ENCODE data around the gene TENM3.
"Not testable (repeated sequence)": the region's sequence is repeated elsewhere in the genome, so short reads cannot be mapped to it uniquely, and the experiment has no call there.

Gene TENM3

DNA sequence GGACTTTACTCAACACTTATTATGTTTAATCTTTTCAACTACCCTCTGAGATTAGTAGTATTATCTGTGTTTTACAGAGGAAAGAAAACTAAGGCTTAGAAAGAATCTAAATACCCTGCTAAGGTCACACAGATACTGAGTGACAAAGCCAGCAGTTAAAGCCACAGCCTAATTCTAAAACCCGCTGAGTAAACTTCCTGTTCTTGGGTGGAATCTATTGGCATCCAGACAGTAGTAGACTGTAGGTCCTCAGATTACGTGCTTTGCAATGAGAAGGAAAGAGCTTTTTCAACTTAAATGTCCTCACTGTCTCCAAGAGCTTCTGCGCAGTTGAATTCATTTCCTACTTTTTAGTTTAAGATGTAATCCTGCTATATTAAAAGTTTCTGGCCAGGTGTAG lies 126.0 kb downstream of the TENM3 start:
- H3K4me1 ChIP-seq (ENCODE audit: control insufficient read depth, insufficient read depth, low read length): peaks cover 17% of the 10 kb centered on the region
- H3K9me3 ChIP-seq (ENCODE audit: control insufficient read depth, insufficient read depth, low read length): no peaks in the 10 kb centered on the region
- H3K27ac ChIP-seq (ENCODE audit: low read depth, low read length): no peak overlapping the region
- H3K36me3 ChIP-seq (ENCODE audit: control insufficient read depth, insufficient read depth, low read length): no peaks in the 10 kb centered on the region
- H3K9ac ChIP-seq (ENCODE audit: low read depth, low read length): no peak overlapping the region
- H3K27me3 ChIP-seq (ENCODE audit: control insufficient read depth, insufficient read depth, low read length): no peaks in the 10 kb centered on the region
- H3K4me3 ChIP-seq (ENCODE audit: low read depth, low read length): no peak overlapping the region

DNA sequence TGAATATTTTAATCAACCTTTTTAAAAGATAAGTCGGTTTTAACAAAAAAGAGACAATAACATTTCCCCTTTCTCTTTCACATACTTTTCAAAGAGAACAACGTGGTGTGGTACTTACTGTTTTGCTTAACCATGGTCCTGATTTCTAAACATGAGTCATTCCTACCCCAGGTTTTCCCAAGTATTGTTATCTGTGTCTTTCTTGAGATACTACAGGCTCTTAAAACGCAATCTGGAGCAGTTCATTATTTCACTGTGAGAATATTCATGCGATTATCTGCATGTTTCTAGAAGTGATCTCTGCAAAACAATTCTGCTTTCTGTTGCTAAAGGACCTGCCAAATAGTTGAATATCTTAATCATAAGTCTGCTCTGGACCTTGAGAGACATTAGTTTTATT lies 127.3 kb downstream of the TENM3 start:
- Histone ChIP-seq H3K27me3 (ENCODE audit: control insufficient read depth, insufficient read depth, low read length) (no peaks in the 10 kb centered on the region), H3K9ac (ENCODE audit: low read depth, low read length) (no peak overlapping the region), H3K27ac (ENCODE audit: low read depth, low read length) (no peak overlapping the region), H3K4me3 (ENCODE audit: low read depth, low read length) (no peak overlapping the region), H3K4me1 (ENCODE audit: control insufficient read depth, insufficient read depth, low read length) (peaks cover 17% of the 10 kb centered on the region), H3K9me3 (ENCODE audit: control insufficient read depth, insufficient read depth, low read length) (no peaks in the 10 kb centered on the region), H3K36me3 (ENCODE audit: control insufficient read depth, insufficient read depth, low read length) (no peaks in the 10 kb centered on the region)

DNA sequence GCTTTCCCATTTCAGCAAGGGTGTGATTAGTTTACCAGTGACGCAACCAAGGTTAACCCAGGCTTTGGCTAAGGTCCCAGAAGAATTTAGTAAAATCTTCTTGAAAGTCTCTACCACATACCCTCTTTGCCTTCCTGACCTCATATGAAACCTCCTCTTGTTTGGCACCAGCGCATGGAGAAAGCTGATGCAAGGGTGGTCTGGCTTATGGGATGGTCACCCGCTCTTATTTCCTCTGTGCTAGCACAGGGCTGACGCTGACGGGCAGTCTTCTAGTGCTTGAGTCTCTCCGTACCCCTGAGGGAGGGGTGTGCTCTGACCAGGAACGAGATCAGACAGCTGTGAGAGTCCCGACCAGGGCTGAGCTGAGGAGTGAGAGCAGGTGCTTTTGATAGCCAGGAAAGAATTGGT lies 137.6 kb downstream of the TENM3 start:
- Histone ChIP-seq H3K36me3 (ENCODE audit: control insufficient read depth, insufficient read depth, low read length) (no peaks in the 10 kb centered on the region), H3K9me3 (ENCODE audit: control insufficient read depth, insufficient read depth, low read length) (no peaks in the 10 kb centered on the region), H3K27ac (ENCODE audit: low read depth, low read length) (no peak overlapping the region), H3K4me3 (ENCODE audit: low read depth, low read length) (no peak overlapping the region), H3K4me1 (ENCODE audit: control insufficient read depth, insufficient read depth, low read length) (peaks cover 12% of the 10 kb centered on the region), H3K9ac (ENCODE audit: low read depth, low read length) (no peak overlapping the region), H3K27me3 (ENCODE audit: control insufficient read depth, insufficient read depth, low read length) (no peaks in the 10 kb centered on the region)

DNA sequence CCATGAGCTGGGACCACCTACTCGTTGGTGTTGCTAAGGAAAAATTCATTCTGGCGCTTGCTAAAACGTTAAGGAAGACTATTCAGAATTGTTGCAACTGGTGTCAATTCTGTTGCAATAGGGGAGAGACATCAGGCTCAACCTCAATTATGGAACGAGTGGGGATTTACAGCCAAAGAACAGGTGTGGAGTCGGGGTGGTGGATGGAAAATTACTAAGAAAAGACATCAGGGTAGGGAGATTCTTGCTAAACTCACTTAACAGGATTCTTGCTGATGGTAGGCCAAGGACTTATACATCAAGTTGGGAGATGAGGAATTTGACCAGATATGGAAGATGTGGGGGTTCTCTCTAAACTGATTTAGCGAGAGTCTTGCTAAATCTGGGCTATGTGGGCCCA lies 139.7 kb downstream of the TENM3 start:
- Histone ChIP-seq H3K4me1 (ENCODE audit: control insufficient read depth, insufficient read depth, low read length) (peaks cover 12% of the 10 kb centered on the region), H3K27ac (ENCODE audit: low read depth, low read length) (no peak overlapping the region), H3K9ac (ENCODE audit: low read depth, low read length) (no peak overlapping the region), H3K9me3 (ENCODE audit: control insufficient read depth, insufficient read depth, low read length) (peaks cover 4% of the 10 kb centered on the region; the same call in 1 of the 2 replicates), H3K36me3 (ENCODE audit: control insufficient read depth, insufficient read depth, low read length) (no peaks in the 10 kb centered on the region), H3K4me3 (ENCODE audit: low read depth, low read length) (no peak overlapping the region), H3K27me3 (ENCODE audit: control insufficient read depth, insufficient read depth, low read length) (no peaks in the 10 kb centered on the region)

DNA sequence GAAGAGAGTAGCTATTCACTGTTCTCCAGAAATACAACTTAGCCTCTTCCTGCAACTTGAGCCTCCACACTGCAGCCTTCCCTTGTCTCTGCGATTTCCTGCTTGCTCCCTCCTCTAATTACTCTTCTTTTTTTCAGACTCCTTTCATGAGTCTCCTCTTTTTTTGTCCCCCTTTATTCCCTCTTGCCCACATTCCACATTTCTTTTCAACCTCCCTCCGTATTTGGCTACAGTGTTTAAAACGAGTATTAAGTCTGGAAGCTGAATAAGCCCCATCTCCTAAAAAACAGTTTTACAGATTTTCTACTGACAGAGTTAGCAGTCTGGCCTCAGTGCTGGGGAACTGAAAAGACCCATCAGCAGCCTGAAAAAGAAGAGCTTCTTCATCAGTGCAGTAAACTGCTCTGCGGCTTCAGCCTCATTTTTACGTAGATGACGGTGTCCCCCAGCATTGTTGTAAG lies 141.5 kb downstream of the TENM3 start:
- no peak overlapping the region for H3K27ac ChIP-seq (ENCODE audit: low read depth, low read length)
- H3K9me3 ChIP-seq (ENCODE audit: control insufficient read depth, insufficient read depth, low read length): peaks cover 4% of the 10 kb centered on the region; the same call in 1 of the 2 replicates
- no peaks in the 10 kb centered on the region for H3K27me3 ChIP-seq (ENCODE audit: control insufficient read depth, insufficient read depth, low read length)
- H3K9ac ChIP-seq (ENCODE audit: low read depth, low read length): no peak overlapping the region
- H3K4me1 ChIP-seq (ENCODE audit: control insufficient read depth, insufficient read depth, low read length): peaks cover 12% of the 10 kb centered on the region
- H3K36me3 ChIP-seq (ENCODE audit: control insufficient read depth, insufficient read depth, low read length): no peaks in the 10 kb centered on the region
- H3K4me3 ChIP-seq (ENCODE audit: low read depth, low read length): no peak overlapping the region

DNA sequence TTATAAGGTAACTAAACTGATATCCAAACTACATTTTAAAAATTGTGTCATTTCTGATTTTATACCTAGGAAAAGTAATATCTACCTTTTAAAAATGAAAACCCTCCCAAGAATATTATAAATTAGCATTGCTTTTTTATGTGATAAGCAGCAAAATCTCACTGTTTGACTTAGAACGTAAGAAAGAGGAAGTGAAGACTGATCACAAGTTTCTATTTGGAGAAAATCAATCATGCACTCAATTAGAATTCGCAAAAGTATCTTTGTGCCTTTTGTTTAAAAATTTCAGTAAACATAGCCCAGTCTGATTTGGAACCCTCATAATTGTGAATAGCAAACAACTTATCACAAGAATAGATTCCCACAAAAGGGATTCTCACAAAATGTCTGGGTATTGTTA lies 142.7 kb downstream of the TENM3 start:
- no peak overlapping the region for H3K9ac ChIP-seq (ENCODE audit: low read depth, low read length)
- no peak overlapping the region for H3K4me3 ChIP-seq (ENCODE audit: low read depth, low read length)
- H3K27ac ChIP-seq (ENCODE audit: low read depth, low read length): no peak overlapping the region
- H3K27me3 ChIP-seq (ENCODE audit: control insufficient read depth, insufficient read depth, low read length): no peaks in the 10 kb centered on the region
- peaks cover 12% of the 10 kb centered on the region for H3K4me1 ChIP-seq (ENCODE audit: control insufficient read depth, insufficient read depth, low read length)
- H3K9me3 ChIP-seq (ENCODE audit: control insufficient read depth, insufficient read depth, low read length): peaks cover 4% of the 10 kb centered on the region; the same call in 1 of the 2 replicates
- no peaks in the 10 kb centered on the region for H3K36me3 ChIP-seq (ENCODE audit: control insufficient read depth, insufficient read depth, low read length)

DNA sequence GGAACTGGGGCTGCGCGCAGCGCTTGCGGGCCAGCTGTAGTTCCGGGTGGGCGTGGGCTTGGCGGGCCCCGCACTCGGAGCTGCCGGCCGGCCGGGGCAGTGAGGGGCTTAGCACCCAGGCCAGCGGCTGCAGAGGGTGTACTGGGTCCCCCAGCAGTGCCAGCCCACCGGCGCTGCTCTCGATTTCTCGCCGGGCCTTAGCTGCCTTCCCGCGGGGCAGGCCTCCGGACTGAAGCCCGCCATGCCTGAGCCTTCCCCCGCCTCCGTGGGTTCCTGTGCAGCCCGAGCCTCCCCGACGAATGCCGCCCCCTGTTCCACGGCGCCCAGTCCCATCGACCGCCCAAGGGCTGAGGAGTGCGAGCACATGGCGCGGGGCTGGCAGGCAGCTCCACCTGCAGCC lies 143.4 kb downstream of the TENM3 start:
- not testable (repeated sequence) for H3K9me3 ChIP-seq (ENCODE audit: control insufficient read depth, insufficient read depth, low read length); H3K4me3 ChIP-seq (ENCODE audit: low read depth, low read length); H3K27ac ChIP-seq (ENCODE audit: low read depth, low read length); H3K9ac ChIP-seq (ENCODE audit: low read depth, low read length); H3K36me3 ChIP-seq (ENCODE audit: control insufficient read depth, insufficient read depth, low read length); H3K27me3 ChIP-seq (ENCODE audit: control insufficient read depth, insufficient read depth, low read length)
- peaks cover 12% of the 10 kb centered on the region for H3K4me1 ChIP-seq (ENCODE audit: control insufficient read depth, insufficient read depth, low read length)

DNA sequence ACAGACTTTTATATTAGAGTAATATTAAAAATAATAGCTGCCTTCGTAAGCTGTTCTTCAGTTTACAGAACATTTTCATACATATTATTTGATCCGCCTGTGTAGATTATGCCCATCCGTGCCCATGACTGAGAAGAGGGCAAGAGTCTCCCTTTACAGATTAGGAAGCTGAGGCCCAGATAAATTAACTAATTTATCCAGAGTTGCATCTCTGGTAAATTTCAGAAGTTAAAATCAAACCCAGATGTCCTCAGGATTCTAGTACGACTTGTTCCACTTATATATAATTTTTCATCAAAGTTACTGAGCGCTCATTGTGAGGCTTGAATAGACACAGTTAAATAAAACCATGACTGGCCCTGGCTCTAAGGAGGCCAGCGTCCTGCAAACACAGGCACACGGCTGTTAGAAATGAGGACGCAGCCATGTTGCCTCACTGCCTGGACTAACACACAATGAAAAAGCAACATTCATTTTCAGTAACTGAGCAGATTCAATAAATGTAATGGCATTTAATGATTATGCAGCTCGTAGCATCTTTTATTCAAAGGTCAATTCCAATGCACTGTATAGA lies 148.0 kb downstream of the TENM3 start:
- Histone ChIP-seq H3K27me3 (ENCODE audit: control insufficient read depth, insufficient read depth, low read length) (no peaks in the 10 kb centered on the region), H3K9me3 (ENCODE audit: control insufficient read depth, insufficient read depth, low read length) (0 out of 2 replicates have a peak, but pooled peaks cover under 1% of the 10 kb centered on the region), H3K4me1 (ENCODE audit: control insufficient read depth, insufficient read depth, low read length) (0 out of 2 replicates have a peak, but pooled peaks cover 3% of the 10 kb centered on the region), H3K36me3 (ENCODE audit: control insufficient read depth, insufficient read depth, low read length) (no peaks in the 10 kb centered on the region), H3K9ac (ENCODE audit: low read depth, low read length) (no peak overlapping the region), H3K27ac (ENCODE audit: low read depth, low read length) (no peak overlapping the region), H3K4me3 (ENCODE audit: low read depth, low read length) (no peak overlapping the region)

DNA sequence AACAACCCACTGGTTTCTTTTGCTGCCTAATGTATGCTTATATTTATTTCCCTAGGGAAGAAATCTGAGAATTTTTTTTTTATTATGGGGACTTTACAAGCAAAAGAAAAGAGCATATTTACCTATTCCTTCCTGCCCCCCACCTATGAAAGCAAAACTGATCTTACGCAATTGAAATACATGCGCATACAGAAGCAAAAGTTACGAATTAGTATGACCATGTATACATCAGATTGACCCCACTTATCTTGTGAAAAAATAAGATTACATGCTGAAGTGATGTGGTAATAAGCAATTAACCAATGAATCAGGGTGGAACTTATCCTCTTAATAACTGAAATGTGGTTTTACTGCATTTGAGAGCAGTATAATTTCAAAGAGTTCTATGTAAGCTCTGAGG lies 151.0 kb downstream of the TENM3 start:
- Histone ChIP-seq H3K36me3 (ENCODE audit: control insufficient read depth, insufficient read depth, low read length) (no peaks in the 10 kb centered on the region), H3K27me3 (ENCODE audit: control insufficient read depth, insufficient read depth, low read length) (no peaks in the 10 kb centered on the region), H3K9me3 (ENCODE audit: control insufficient read depth, insufficient read depth, low read length) (no peaks in the 10 kb centered on the region), H3K9ac (ENCODE audit: low read depth, low read length) (no peak overlapping the region), H3K27ac (ENCODE audit: low read depth, low read length) (no peak overlapping the region), H3K4me3 (ENCODE audit: low read depth, low read length) (no peak overlapping the region), H3K4me1 (ENCODE audit: control insufficient read depth, insufficient read depth, low read length) (peaks cover 6% of the 10 kb centered on the region; the same call in 1 of the 2 replicates)

DNA sequence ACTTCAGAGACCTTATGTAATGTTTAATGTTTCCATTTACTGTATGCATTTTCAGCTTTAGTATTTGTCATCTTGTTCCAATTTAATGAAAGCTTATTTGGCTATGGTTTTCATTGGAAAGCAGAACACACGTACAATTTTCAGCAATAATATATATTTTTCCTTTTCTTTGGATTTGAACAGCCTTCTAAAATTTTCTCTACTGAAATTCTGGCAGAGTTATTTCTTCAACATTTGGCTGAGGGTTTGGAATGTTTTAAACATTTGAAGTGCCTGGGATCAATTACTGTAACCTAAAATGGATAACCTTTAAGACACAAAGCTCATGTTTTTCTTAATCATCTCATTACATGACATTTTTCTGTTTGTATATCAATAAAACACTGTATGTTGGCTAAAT lies 156.9 kb downstream of the TENM3 start:
- H3K36me3 ChIP-seq (ENCODE audit: control insufficient read depth, insufficient read depth, low read length): no peaks in the 10 kb centered on the region
- H3K9ac ChIP-seq (ENCODE audit: low read depth, low read length): no peak overlapping the region
- no peak overlapping the region for H3K27ac ChIP-seq (ENCODE audit: low read depth, low read length)
- no peaks in the 10 kb centered on the region for H3K27me3 ChIP-seq (ENCODE audit: control insufficient read depth, insufficient read depth, low read length)
- no peaks in the 10 kb centered on the region for H3K9me3 ChIP-seq (ENCODE audit: control insufficient read depth, insufficient read depth, low read length)
- H3K4me1 ChIP-seq (ENCODE audit: control insufficient read depth, insufficient read depth, low read length): peaks cover 2% of the 10 kb centered on the region; the same call in 1 of the 2 replicates
- H3K4me3 ChIP-seq (ENCODE audit: low read depth, low read length): no peak overlapping the region

DNA sequence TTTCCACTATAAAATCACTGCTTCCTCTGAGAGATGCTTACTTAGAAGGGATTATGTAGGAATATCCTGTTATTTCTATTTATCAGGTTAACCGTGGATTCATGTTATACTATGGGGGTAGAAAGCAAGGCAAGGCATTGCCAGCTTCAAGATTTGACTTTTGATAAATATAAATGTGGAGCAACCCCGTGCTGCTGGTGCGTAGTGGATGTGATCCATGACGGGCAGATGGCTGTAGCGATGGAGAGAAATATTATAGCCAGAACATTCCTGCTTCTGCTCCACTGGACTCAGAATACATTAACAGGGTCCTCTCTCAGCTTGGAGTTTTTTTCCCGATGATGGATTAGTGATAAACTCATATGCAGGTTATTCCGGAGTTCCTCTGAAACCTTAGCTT lies 157.6 kb downstream of the TENM3 start:
- no peaks in the 10 kb centered on the region for H3K36me3 ChIP-seq (ENCODE audit: control insufficient read depth, insufficient read depth, low read length)
- peaks cover 2% of the 10 kb centered on the region; the same call in 1 of the 2 replicates for H3K4me1 ChIP-seq (ENCODE audit: control insufficient read depth, insufficient read depth, low read length)
- no peaks in the 10 kb centered on the region for H3K27me3 ChIP-seq (ENCODE audit: control insufficient read depth, insufficient read depth, low read length)
- H3K9me3 ChIP-seq (ENCODE audit: control insufficient read depth, insufficient read depth, low read length): no peaks in the 10 kb centered on the region
- H3K27ac ChIP-seq (ENCODE audit: low read depth, low read length): no peak overlapping the region
- no peak overlapping the region for H3K4me3 ChIP-seq (ENCODE audit: low read depth, low read length)
- no peak overlapping the region for H3K9ac ChIP-seq (ENCODE audit: low read depth, low read length)
